Stimulated activated effector memory CD8-positive, alpha-beta T cell treated with anti-CD3 and anti-CD28 coated beads, Interleukin-12 subunit alpha, Interleukin-12 subunit beta, amount 100 ng/mL, for 72 hours (primary cell): ENCODE measurements around the gene SAMD4A.
A peak's percentile ranks its signal among the peaks of the same experiment; 100 is the strongest.

Source experiments
- ATAC-seq: fragments of 150-1000 bp; cut with Tn5 transposase; 2 replicates; pipeline ENCODE4 v1.10.0; 2021
- DNase-seq, 2 donors: peaks; one replicate each; pipeline ENCODE4 v3.0.0; 2021 to 2022; ENCODE audit warnings: low spot score in 2 of 2
- H3K27ac Mint-ChIP-seq: one replicate; pipeline ENCODE4 v1.8.0; 2022; ENCODE audit warnings: mild to moderate bottlenecking, mixed read lengths
- H3K36me3 Mint-ChIP-seq: one replicate; pipeline ENCODE4 v1.8.0; 2022; ENCODE audit warnings: mild to moderate bottlenecking, mixed read lengths
- H3K4me1 Mint-ChIP-seq: one replicate; pipeline ENCODE4 v1.8.0; 2022; ENCODE audit warnings: mixed read lengths
- H3K4me3 Mint-ChIP-seq: one replicate; pipeline ENCODE4 v1.8.0; 2022; ENCODE audit warnings: mild to moderate bottlenecking, mixed read lengths
- H3K9me3 Mint-ChIP-seq: one replicate; pipeline ENCODE4 v1.8.0; 2022; ENCODE audit warnings: mixed read lengths

The SAMD4A gene

GRCh38 chr14:54774824-54775223, 207.9 kb downstream of the SAMD4A start:
- H3K4me1 Mint-ChIP-seq, result peaks cover 37% of the 10 kb centered on the region
- H3K4me3 Mint-ChIP-seq, result no peak overlapping the region
- no peaks in the 10 kb centered on the region for H3K9me3 Mint-ChIP-seq
- ATAC-seq, result no peak
- DNase-seq, result no peak
- H3K36me3 Mint-ChIP-seq, result peaks cover 15% of the 10 kb centered on the region
- H3K27ac Mint-ChIP-seq, result no peak overlapping the region

GRCh38 chr14:54775486-54776140, 208.7 kb downstream of the SAMD4A start:
- DNase-seq (no peak), ATAC-seq (no peak)
- H3K9me3 Mint-ChIP-seq, result no peaks in the 10 kb centered on the region
- no peak overlapping the region for H3K27ac Mint-ChIP-seq
- H3K36me3 Mint-ChIP-seq, result peaks cover 15% of the 10 kb centered on the region
- H3K4me3 Mint-ChIP-seq, result no peak overlapping the region
- H3K4me1 Mint-ChIP-seq, result peaks cover 37% of the 10 kb centered on the region

DNA sequence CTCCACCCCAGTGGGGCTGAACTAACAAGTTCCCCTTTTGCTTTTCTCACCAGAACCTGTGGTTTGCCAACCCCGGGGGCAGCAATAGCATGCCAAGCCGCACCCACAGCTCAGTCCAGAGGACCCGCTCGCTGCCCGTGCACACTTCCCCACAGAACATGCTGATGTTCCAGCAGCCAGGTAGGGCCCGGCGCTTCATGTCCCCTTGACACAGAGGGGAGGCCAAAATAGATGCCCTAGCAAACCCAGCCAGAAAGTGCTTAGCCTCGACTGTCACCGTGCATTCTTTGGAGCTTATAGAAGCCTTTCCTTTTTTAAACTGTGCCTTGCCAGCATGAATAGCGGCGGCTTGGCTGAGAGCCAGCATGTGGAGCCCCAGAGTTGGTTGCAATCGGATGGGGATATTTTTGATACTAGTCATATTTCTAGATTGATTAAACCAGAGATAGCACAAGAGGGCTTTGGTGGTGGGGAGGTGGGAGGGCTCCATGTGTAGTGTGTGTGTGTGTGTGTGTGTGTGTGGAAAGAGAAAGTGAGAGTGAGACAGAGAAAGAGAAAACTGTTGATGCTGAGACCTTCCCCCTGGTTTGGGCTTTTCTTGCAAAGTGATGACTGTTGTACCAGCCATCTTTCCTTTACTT, 209.6 kb downstream of the SAMD4A start:
- Mint-ChIP-seq H3K4me1 (peaks cover 37% of the 10 kb centered on the region), H3K9me3 (no peaks in the 10 kb centered on the region), H3K4me3 (peak overlapping the region; percentile 27), H3K27ac (no peak overlapping the region), H3K36me3 (peaks cover 15% of the 10 kb centered on the region)
- DNase-seq, result peak; percentile 33 to 77
- peak; percentile 31 for ATAC-seq

DNA sequence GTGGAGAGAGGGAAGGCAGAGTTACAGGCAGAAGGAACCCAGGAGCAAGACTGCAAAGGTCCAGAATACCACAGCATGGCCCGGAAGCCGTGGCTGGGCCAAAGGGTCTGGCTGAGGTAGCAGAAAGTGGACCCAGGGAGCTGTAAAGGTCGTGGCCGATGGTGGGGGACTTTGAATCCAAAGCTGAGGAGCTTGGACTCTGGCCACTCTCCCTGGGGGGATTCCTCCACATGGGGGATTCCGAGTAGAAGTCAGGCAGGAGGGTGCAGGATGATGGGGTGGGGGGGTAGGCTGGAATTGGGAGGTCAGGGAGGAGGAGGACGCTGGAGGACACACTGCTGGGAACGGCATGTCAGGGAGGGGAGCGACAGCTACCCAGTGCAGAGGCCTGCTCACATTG, 210.5 kb downstream of the SAMD4A start:
- H3K9me3 Mint-ChIP-seq, result no peaks in the 10 kb centered on the region
- peak overlapping the region; percentile 27 for H3K4me3 Mint-ChIP-seq
- peaks cover 34% of the 10 kb centered on the region for H3K4me1 Mint-ChIP-seq
- no peak for ATAC-seq
- DNase-seq, result no peak
- peaks cover 15% of the 10 kb centered on the region for H3K36me3 Mint-ChIP-seq
- H3K27ac Mint-ChIP-seq, result no peak overlapping the region

DNA sequence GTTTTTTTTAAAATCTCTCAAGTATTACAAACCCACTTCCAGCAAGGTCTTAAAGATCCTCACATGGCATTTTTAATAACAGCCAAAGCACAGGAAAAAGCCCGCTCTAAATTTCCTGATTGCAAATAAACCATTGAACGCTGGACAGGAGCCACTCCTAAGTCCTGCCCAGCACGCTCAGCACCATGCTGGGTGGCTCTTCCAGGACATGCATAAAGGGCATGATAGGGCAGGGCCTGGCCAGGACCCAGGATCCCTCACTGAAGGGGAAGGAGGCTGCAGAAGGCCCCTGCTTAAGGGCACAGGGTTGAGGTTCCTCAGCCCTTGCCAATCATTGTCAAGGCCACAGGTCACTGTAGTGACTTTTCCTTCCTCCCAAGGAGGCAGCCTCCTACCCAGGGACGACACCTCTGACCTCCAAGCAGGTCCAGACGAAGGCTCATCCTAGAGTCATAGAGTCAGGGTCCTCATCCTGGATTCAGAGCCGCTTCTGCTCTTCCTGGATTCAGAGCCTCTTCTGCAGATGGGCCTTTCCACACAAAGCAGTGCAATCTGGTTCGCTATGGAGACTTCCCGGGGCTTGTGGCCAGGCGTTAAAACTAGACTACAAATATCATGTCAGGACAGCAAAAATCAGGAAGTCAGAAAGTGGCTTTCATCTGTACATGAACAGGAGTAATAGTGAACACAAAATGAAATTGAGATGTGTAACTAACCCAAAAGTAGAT, 211.9 kb downstream of the SAMD4A start:
- H3K4me1 Mint-ChIP-seq, result peaks cover 20% of the 10 kb centered on the region
- no peak overlapping the region for H3K4me3 Mint-ChIP-seq

GRCh38 chr14:54781080-54781479, 214.2 kb downstream of the SAMD4A start:
- H3K4me3 Mint-ChIP-seq, result no peak overlapping the region
- H3K27ac Mint-ChIP-seq, result no peak overlapping the region
- ATAC-seq (no peak), DNase-seq (no peak)
- H3K9me3 Mint-ChIP-seq, result no peaks in the 10 kb centered on the region
- H3K36me3 Mint-ChIP-seq, result no peaks in the 10 kb centered on the region
- peaks cover 14% of the 10 kb centered on the region for H3K4me1 Mint-ChIP-seq

More for the DNA sequence above, 211.9 kb downstream of the SAMD4A start:
- no peaks in the 10 kb centered on the region for H3K9me3 Mint-ChIP-seq
- H3K27ac Mint-ChIP-seq, result no peak overlapping the region
- H3K36me3 Mint-ChIP-seq, result peaks cover 6% of the 10 kb centered on the region
- ATAC-seq (no peak), DNase-seq (no peak)

- Mint-ChIP-seq H3K4me3 (no peak overlapping the region), H3K36me3 (no peaks in the 10 kb centered on the region), H3K4me1 (peaks cover 3% of the 10 kb centered on the region), H3K9me3 (no peaks in the 10 kb centered on the region), H3K27ac (no peak overlapping the region)
- ATAC-seq, result no peak
- DNase-seq, result no peak
Measured at GRCh38 chr14:54781961-54782750, 215.2 kb downstream of the SAMD4A start.

GRCh38 chr14:54782751-54783659, 216.1 kb downstream of the SAMD4A start:
- Mint-ChIP-seq H3K4me3 (no peak overlapping the region), H3K4me1 (no peaks in the 10 kb centered on the region), H3K9me3 (no peaks in the 10 kb centered on the region), H3K27ac (no peak overlapping the region), H3K36me3 (no peaks in the 10 kb centered on the region)
- DNase-seq, result no peak
- no peak for ATAC-seq

- DNase-seq (no peak), ATAC-seq (no peak)
- Mint-ChIP-seq H3K27ac (no peak overlapping the region), H3K36me3 (no peaks in the 10 kb centered on the region), H3K9me3 (no peaks in the 10 kb centered on the region), H3K4me1 (no peaks in the 10 kb centered on the region), H3K4me3 (no peak overlapping the region)
Measured at GRCh38 chr14:54783660-54784015, 216.7 kb downstream of the SAMD4A start.

DNA sequence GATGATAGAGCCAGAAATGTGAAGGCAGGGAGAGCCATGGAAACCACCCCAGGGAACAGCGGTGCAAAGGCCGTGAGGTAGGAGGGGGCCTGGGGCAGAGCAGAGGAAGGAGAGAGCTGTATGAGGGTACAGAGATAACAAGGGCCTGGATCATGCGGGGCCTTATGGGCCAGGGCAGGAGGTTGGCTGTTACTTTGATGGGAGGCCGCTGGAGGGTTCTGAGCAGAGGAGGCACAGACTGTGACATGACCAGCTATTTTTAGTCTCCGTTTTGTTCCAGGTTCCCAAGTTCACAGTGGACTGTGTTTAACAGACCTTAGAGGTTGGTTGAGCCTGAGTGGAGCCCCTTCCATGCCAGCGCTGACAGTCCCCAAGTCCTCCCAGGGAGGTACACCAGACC, 217.1 kb downstream of the SAMD4A start:
- Mint-ChIP-seq H3K4me3 (no peak overlapping the region), H3K4me1 (no peaks in the 10 kb centered on the region), H3K36me3 (no peaks in the 10 kb centered on the region), H3K27ac (no peak overlapping the region), H3K9me3 (no peaks in the 10 kb centered on the region)
- DNase-seq (no peak), ATAC-seq (no peak)

DNA sequence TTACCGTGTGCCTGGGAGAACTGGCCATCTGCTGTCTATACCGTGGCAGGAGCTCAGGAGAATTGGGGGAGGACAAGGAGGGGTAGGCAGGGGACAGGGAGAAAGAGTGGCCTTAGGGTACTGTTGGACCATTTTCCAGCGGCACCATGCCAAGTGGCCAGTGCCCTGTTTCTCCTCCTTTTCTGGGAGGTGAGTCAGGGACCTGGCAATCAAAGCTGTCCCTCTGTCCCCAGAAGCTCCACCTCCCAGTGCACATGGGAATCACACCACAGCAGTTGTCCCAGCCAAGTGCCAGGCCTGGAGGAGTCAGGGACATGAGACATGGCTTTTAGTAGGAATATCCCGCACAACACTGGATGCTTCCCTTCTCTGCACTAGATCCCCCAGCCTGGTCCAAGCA, 217.7 kb downstream of the SAMD4A start:
- Mint-ChIP-seq H3K4me1 (no peaks in the 10 kb centered on the region), H3K27ac (no peak overlapping the region), H3K9me3 (no peaks in the 10 kb centered on the region), H3K4me3 (no peak overlapping the region), H3K36me3 (no peaks in the 10 kb centered on the region)
- ATAC-seq (no peak), DNase-seq (no peak)

DNA sequence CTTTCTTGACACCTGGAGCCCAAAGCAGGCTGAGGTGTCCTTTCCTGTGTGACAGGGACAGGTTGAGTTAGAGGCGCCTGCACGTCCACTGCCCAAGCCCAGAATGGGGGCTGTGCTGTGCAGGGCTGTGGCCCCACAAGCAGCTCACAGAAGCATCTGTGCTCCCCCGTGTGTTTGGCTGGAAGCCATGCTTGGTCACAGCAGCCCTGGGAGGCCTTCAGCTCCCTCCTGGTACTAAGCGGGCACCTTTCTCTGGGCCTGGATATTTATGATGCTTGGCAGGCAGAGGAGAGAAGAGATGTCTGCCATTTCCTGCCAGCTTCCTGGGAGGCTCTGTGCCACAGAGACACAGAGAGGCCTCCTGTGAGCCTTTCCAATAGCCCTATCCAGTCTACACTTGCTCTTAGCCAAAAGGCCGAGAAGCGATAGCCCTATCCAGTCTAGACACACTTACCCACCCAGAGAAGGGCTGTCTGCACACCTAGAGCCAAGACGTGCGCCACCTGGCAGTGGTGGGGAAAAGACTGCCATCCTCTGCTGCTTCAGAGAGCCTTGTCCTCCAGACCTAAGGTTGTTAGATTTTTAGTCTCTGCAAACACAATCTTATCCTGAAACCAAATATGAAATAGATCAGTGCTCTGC, 218.3 kb downstream of the SAMD4A start:
- ATAC-seq (no peak), DNase-seq (no peak)
- no peaks in the 10 kb centered on the region for H3K36me3 Mint-ChIP-seq
- no peaks in the 10 kb centered on the region for H3K9me3 Mint-ChIP-seq
- no peak overlapping the region for H3K27ac Mint-ChIP-seq
- no peaks in the 10 kb centered on the region for H3K4me1 Mint-ChIP-seq
- H3K4me3 Mint-ChIP-seq, result no peak overlapping the region

DNA sequence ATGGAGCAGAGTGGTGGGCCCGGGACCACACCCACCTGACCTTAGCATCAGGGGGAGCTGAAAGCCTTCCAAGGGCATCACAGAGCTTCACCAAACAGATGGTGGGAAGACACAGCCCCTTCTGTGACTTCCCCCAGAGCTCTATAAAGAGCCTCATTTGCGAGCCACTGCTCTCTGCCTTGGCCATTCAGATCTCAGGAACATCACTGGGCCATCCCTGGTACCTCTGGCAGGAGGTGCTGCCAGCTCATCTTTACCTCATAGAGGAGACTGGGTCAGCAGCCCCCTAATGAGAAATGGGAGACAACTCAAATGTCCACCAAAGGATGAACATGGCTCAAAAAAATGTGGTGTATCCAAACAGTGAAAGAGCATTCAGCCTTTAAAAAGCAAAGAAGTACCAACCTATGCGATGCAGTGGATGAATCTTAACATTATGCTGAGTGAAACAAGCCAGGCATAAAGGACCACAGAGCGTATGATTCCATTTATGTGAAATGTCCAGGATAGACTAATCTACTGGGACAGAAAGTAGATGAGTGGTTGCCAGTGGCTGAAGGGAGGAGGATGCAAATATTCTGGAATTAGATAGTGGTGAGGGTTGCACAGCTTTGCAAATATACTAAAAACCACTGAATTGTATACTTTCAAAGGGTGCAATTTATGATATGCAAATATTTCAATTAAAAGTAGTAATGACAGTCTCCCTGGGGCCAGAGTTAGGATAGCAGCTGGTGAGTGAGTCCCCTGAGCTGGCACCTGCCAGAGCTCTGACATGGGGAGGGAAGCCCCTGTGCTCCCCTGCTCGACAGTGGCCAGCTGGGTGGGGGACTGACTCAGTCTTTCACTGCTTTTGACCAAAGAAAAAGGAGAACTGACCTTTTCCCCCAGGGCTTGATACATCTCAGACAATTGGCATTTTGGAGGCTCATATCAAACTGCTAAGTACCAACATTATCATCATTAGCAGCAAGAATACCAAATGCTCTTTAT, 219.1 kb downstream of the SAMD4A start:
- Mint-ChIP-seq H3K4me3 (no peak overlapping the region), H3K27ac (no peak overlapping the region), H3K4me1 (no peaks in the 10 kb centered on the region), H3K36me3 (no peaks in the 10 kb centered on the region), H3K9me3 (no peaks in the 10 kb centered on the region)
- no peak for DNase-seq
- no peak for ATAC-seq
